Suprapubic skin (tissue), 4 donors: ENCODE results near the gene MYL10. TPM values are rescaled to one million over a fixed set of nuclear protein-coding genes. Genes with fewer than 3 reads are reported as not detected.
"Not testable (repeated sequence)": the region's sequence is repeated elsewhere in the genome, so short reads cannot be mapped to it uniquely, and the experiment has no call there.

Source experiments
- DNase-seq, 2 donors: peaks; one replicate each; pipeline ENCODE4 v3.0.0-alpha.2; 2019; ENCODE audit warnings: low spot score in 2 of 2
- H3K27ac ChIP-seq: fragments of 200-600 bp; sonication (generic); one replicate; pipeline ENCODE4 v1.5.1; 2019
- H3K27me3 ChIP-seq: fragments of 200-600 bp; sonication (generic); one replicate; pipeline ENCODE4 v1.5.1; 2019
- H3K36me3 ChIP-seq: fragments of 200-600 bp; sonication (generic); one replicate; pipeline ENCODE4 v1.5.1; 2019
- H3K4me1 ChIP-seq: fragments of 200-600 bp; sonication (generic); one replicate; pipeline ENCODE4 v1.5.1; 2019
- H3K4me3 ChIP-seq: fragments of 200-600 bp; sonication (generic); one replicate; pipeline ENCODE4 v1.5.1; 2019; ENCODE audit warnings: mild to moderate bottlenecking
- H3K9me3 ChIP-seq: fragments of 200-600 bp; sonication (generic); one replicate; pipeline ENCODE4 v1.5.1; 2019
- CTCF ChIP-seq, 2 donors: fragments of 200-600 bp in 1 of 2; fragments of 450-650 bp in 1 of 2; sonication (generic) in 1 of 2; IDR thresholded peaks; one replicate each; pipeline ENCODE4 v1.5.1; 2016 to 2019; ENCODE audit warnings: antibody characterized with exemption in 2 of 2, mild to moderate bottlenecking in 1 of 2, moderate library complexity in 1 of 2
- EP300 ChIP-seq: sonication (generic); formaldehyde crosslinking; IDR thresholded peaks from one replicate; pipeline ENCODE4 v1.6.1; 2017; ENCODE audit warnings: antibody characterized with exemption
- POLR2A ChIP-seq, 2 donors: fragments of 450-650 bp; IDR thresholded peaks; one replicate each; pipeline ENCODE4 v1.6.1; 2017; ENCODE audit warnings: antibody characterized with exemption in 2 of 2, mild to moderate bottlenecking in 2 of 2, moderate library complexity in 2 of 2
- POLR2AphosphoS5 ChIP-seq, 3 donors: sonication (generic); formaldehyde crosslinking; IDR thresholded peaks; one replicate each; pipeline ENCODE4 v1.6.1; 2017; ENCODE audit warnings: antibody characterized with exemption in 3 of 3
- WGBS: methylation state at CpG from one replicate; pipeline ENCODE4 v1.1.5; 2018; 5-methylcytosine and 5-hydroxymethylcytosine counted together
- total RNA-seq, 4 donors: library from RNA; depleted of rRNA; stranded (reverse); fragments of >200 nt; gene quantifications; one replicate each; pipeline ENCODE4 v1.1.0, GENCODE V29; 2016

MYL10 gene
- total RNA-seq, 4 donors from 2014 or later: not detected

GRCh38 chr7:101644879-101645278 is 15.8 kb upstream of the MYL10 start:
- no peak for DNase-seq
- WGBS: 35% methylated on average over 18 of the region's 18 CpGs
- TF ChIP-seq POLR2AphosphoS5 (IDR thresholded peaks at IDR 0.05): no peak
- no peak for TF ChIP-seq CTCF (IDR thresholded peaks at IDR 0.05)
- TF ChIP-seq EP300: no peak
- TF ChIP-seq POLR2A (IDR thresholded peaks at IDR 0.05): no peak

GRCh38 chr7:101639127-101639526 is 10.0 kb upstream of the MYL10 start:
- H3K9me3 ChIP-seq, H3K36me3 ChIP-seq, H3K4me3 ChIP-seq, H3K27ac ChIP-seq, DNase-seq, H3K4me1 ChIP-seq: not testable (repeated sequence)
- H3K27me3 ChIP-seq: peaks cover 14% of the 10 kb centered on the region
- 97% methylated on average over 4 of the region's 4 CpGs for WGBS

More at GRCh38 chr7:101644879-101645278, 15.8 kb upstream of the MYL10 start:
- Histone ChIP-seq H3K36me3 (no peaks in the 10 kb centered on the region), H3K9me3 (no peaks in the 10 kb centered on the region), H3K27me3 (peaks cover 34% of the 10 kb centered on the region), H3K4me1 (no peaks in the 10 kb centered on the region), H3K27ac (no peak overlapping the region), H3K4me3 (no peak overlapping the region)

GRCh38 chr7:101636822-101637623 is 7.9 kb upstream of the MYL10 start:
- Histone ChIP-seq H3K36me3 (no peaks in the 10 kb centered on the region), H3K4me1 (no peaks in the 10 kb centered on the region), H3K27me3 (peaks cover 5% of the 10 kb centered on the region), H3K27ac (no peak overlapping the region), H3K4me3 (no peak overlapping the region), H3K9me3 (no peaks in the 10 kb centered on the region)
- WGBS: 53% methylated on average over 9 of the region's 9 CpGs
- no peak for TF ChIP-seq EP300
- no peak for TF ChIP-seq POLR2AphosphoS5 (IDR thresholded peaks at IDR 0.05)
- DNase-seq: no peak

- TF ChIP-seq POLR2AphosphoS5 (IDR thresholded peaks at IDR 0.05) (no peak), EP300 (no peak), CTCF (IDR thresholded peaks at IDR 0.05) (no peak), POLR2A (IDR thresholded peaks at IDR 0.05) (no peak)
- Histone ChIP-seq H3K36me3 (no peaks in the 10 kb centered on the region), H3K9me3 (no peaks in the 10 kb centered on the region), H3K4me1 (peaks cover 8% of the 10 kb centered on the region), H3K27ac (no peak overlapping the region), H3K27me3 (peaks cover 11% of the 10 kb centered on the region), H3K4me3 (no peak overlapping the region)
- 86% methylated on average over 2 of the region's 2 CpGs for WGBS
- DNase-seq: no peak
These were observed 6.4 kb upstream of the MYL10 start for GRCh38 chr7:101635484-101635883.

- DNase-seq: no peak
- no peak for TF ChIP-seq EP300
- TF ChIP-seq POLR2A (IDR thresholded peaks at IDR 0.05): no peak
- no peak for TF ChIP-seq CTCF (IDR thresholded peaks at IDR 0.05)
- Histone ChIP-seq H3K27ac (no peak overlapping the region), H3K36me3 (no peaks in the 10 kb centered on the region), H3K9me3 (no peaks in the 10 kb centered on the region), H3K27me3 (peaks cover 16% of the 10 kb centered on the region), H3K4me3 (no peak overlapping the region), H3K4me1 (peaks cover 10% of the 10 kb centered on the region)
- 75% methylated on average over 11 of the region's 11 CpGs for WGBS
These were observed 5.2 kb upstream of the MYL10 start for GRCh38 chr7:101634196-101634717.

GRCh38 chr7:101633511-101633910 is 4.4 kb upstream of the MYL10 start:
- peaks cover 10% of the 10 kb centered on the region for H3K4me1 ChIP-seq
- H3K36me3 ChIP-seq: no peaks in the 10 kb centered on the region
- no peak for DNase-seq
- TF ChIP-seq CTCF (IDR thresholded peaks at IDR 0.05) (no peak), POLR2A (IDR thresholded peaks at IDR 0.05) (no peak), POLR2AphosphoS5 (IDR thresholded peaks at IDR 0.05) (no peak), EP300 (no peak)
- H3K27me3 ChIP-seq: peaks cover 16% of the 10 kb centered on the region
- no peak overlapping the region for H3K4me3 ChIP-seq
- H3K27ac ChIP-seq: no peak overlapping the region
- no peaks in the 10 kb centered on the region for H3K9me3 ChIP-seq
- 54% methylated on average over 3 of the region's 6 CpGs for WGBS
